Measurements from ENCODE around the gene HMX1. TPM values are rescaled to one million over a fixed set of nuclear protein-coding genes. Genes with fewer than 3 reads are reported as not detected.

Gene HMX1
- total RNA-seq, 2 experiments from 2014 or later: not detected

DNA sequence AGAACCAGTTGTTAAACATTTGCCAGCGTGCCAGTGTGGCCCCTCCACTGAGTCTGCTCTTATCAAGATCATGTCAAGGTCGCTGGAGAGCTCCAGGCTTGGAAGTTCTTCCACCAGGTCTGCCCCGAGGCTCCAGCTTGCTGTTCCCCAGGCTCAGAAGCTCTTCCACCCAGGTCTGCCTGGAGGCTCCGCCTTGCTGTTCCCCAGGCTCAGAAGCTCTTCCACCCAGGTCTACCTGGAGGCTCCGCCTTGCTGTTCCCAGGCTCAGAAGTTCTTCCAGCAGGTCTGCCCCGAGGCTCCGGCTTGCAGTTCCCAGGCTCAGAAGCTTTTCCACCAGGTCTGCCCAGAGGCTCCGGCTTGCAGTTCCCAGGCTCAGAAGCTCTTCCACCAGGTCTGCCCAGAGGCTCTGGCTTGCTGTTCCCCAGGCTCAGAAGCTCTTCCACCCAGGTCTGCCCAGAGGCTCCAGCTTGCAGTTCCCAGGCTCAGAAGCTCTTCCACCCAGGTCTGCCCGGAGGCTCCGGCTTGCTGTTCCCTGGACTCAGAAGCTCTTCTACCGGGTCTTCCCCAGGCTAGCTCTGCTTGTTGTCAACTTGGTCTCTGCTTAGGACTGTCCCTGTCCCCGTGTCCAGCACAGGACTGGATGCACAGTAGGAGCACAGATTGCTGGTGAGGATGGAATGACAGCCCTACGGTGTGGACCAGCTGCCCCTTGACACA, 54.4 kb downstream of the HMX1 start:
- Mint-ChIP-seq H3K27me3 (peaks cover 5% of the 10 kb centered on the region), H3K36me3 (no peaks in the 10 kb centered on the region), H3K27ac (no peak overlapping the region), H3K4me1 (ENCODE audit: low read depth) (no peaks in the 10 kb centered on the region), H3K9me3 (no peaks in the 10 kb centered on the region), H3K4me3 (no peak overlapping the region)
- DNase-seq: no peak
- CTCF ChIA-PET: interaction anchor here (0.9 to 1.7 kb wide), 2 partner anchors 20 to 22 kb away, joined by 3 to 5 read pairs; no protein-coding TSS in a partner anchor
- POLR2A ChIA-PET: no interaction called here
- intact Hi-C loops (cut with micrococcal nuclease): no loop called here

All from activated CD4-positive, alpha-beta memory T cell treated with anti-CD3 and anti-CD28 coated beads for 36 hours (primary cell).